ENCODE measurements around the gene SMCO3. TPM values are rescaled to one million over a fixed set of nuclear protein-coding genes. Genes with fewer than 3 reads are reported as not detected.

SMCO3 gene
- total RNA-seq, 1 donor from 2014 or later = 1.0 TPM

Other genes starting within 250 kb of the SMCO3 start
- gene PLBD1, start 246.3 kb downstream of the SMCO3 start, total RNA-seq = 9.0 and 12.0 TPM in 2 replicates
- not detected in 2 replicates for gene GUCY2C, start 117.6 kb downstream of the SMCO3 start, total RNA-seq
- gene WBP11, start 10.7 kb downstream of the SMCO3 start, total RNA-seq = 5.4 and 23.4 TPM in 2 replicates
- gene C12orf60, start 10.5 kb downstream of the SMCO3 start, total RNA-seq = 1.2 and 2.3 TPM in 2 replicates
- gene ART4, start 29.3 kb upstream of the SMCO3 start, total RNA-seq = 1.0 TPM in 1 of 2 replicates, not detected in the other
- 0.35 and 0.80 TPM in 2 replicates for gene MGP, start 71.7 kb upstream of the SMCO3 start, total RNA-seq
- gene ERP27, start 124.4 kb upstream of the SMCO3 start, total RNA-seq = 0.75 and 2.8 TPM in 2 replicates
- gene ARHGDIB, start 147.4 kb upstream of the SMCO3 start, total RNA-seq = 3.0 and 14.6 TPM in 2 replicates
- not detected in 2 replicates for gene PDE6H, start 158.9 kb upstream of the SMCO3 start, total RNA-seq